Activated T-cell treated with anti-CD3 and anti-CD28 coated beads, Interleukin-2, amount 50 U/mL, for 4 hours (primary cell): ENCODE results near the gene SENP8. TPM values are rescaled to one million over a fixed set of nuclear protein-coding genes. Genes with fewer than 3 reads are reported as not detected.
A peak's percentile ranks its signal among the peaks of the same experiment; 100 is the strongest.

ENCODE experiments used
- ATAC-seq, 2 donors: fragments of 200-7000 bp; cut with Tn5 transposase; one replicate each; pipeline ENCODE4 v1.10.0; 2021
- DNase-seq: peaks from one replicate; pipeline ENCODE4 v3.0.0-alpha.2; 2020
- H3K27me3 Mint-ChIP-seq: one replicate; pipeline ENCODE4 v1.8.0; 2021; ENCODE audit warnings: low read depth, mixed read lengths
- H3K36me3 Mint-ChIP-seq: one replicate; pipeline ENCODE4 v1.8.0; 2022; ENCODE audit warnings: mixed read lengths; ENCODE audit not compliant: insufficient read depth
- H3K4me1 Mint-ChIP-seq: one replicate; pipeline ENCODE4 v1.8.0; 2021; ENCODE audit warnings: low read depth, mixed read lengths
- H3K4me3 Mint-ChIP-seq: one replicate; pipeline ENCODE4 v1.8.0; 2021; ENCODE audit warnings: mild to moderate bottlenecking, moderate library complexity, mixed read lengths
- H3K9me3 Mint-ChIP-seq: one replicate; pipeline ENCODE4 v1.8.0; 2021; ENCODE audit warnings: mixed read lengths
- total RNA-seq, 3 donors: library from RNA; stranded (reverse); gene quantifications; one replicate each; pipeline ENCODE4 v1.2.1, GENCODE V29; 2021

SENP8 gene
- total RNA-seq, 3 donors from 2014 or later, result 1.4 to 1.7 (median 1.5) TPM

DNA sequence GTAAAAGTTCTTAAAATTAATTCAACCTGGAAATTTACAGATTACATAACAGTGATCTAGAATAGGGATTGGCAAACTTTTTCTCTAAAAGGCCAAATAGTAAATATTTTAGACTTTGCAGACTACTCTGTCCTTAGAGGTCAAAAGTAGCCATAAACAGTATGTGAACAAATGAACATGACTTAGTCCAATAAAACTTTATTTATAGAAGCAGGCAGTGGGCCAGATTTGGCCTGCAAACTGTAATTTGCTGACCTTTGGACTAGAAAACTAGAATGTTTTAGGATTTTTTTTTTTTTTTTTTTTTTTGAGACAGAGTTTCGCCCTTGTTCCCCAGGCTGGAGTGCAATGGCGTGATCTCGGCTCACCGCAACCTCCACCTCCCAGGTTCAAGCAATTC, 12.1 kb downstream of the SENP8 start:
- no peaks in the 10 kb centered on the region for H3K4me1 Mint-ChIP-seq
- no peak for DNase-seq
- H3K9me3 Mint-ChIP-seq, result no peaks in the 10 kb centered on the region
- no peak for ATAC-seq
- H3K36me3 Mint-ChIP-seq, result no peaks in the 10 kb centered on the region
- no peak overlapping the region for H3K4me3 Mint-ChIP-seq
- H3K27me3 Mint-ChIP-seq, result no peaks in the 10 kb centered on the region

DNA sequence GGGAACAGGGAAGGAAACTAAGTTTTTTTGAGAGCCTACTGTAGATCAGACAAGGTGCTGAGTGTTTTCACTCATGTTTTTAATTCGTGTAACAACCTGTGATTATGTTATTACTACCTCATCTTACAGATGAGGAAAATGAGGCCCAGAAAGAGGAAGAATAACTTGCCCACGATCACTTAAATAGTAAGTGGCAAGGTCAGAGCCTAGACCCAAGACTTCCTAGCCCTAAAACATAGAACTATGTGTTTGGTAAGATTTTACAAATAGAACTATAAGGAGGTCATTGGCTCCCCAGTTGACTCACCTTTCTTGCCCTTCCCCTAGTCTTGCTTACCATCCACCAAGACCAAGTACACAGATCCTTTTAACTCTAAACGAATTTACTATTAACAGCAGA, 13.7 kb downstream of the SENP8 start:
- no peaks in the 10 kb centered on the region for H3K9me3 Mint-ChIP-seq
- DNase-seq (no peak), ATAC-seq (no peak)
- H3K27me3 Mint-ChIP-seq, result no peaks in the 10 kb centered on the region
- H3K36me3 Mint-ChIP-seq, result no peaks in the 10 kb centered on the region
- H3K4me3 Mint-ChIP-seq, result no peak overlapping the region
- no peaks in the 10 kb centered on the region for H3K4me1 Mint-ChIP-seq

DNA sequence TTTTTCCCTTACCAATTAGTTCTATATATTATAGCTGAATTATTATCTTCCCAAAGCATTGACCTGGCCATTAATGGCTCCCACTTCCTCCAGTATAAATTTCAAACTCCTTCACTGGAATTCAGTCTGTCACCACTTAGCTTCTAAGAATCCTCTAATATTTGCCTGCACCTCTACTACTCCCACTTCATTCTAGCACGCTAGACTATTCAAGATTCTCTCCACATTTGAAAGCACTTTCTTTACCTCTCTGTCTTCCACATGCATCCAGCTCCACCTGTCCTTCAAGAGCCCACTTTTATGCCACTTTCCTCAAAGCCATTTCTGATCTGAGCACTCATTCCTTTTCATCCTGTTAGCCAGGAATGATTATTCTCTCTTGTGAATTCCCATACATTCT, 15.0 kb downstream of the SENP8 start:
- H3K4me3 Mint-ChIP-seq, result no peak overlapping the region
- DNase-seq (no peak), ATAC-seq (no peak)
- H3K9me3 Mint-ChIP-seq, result no peaks in the 10 kb centered on the region
- no peaks in the 10 kb centered on the region for H3K4me1 Mint-ChIP-seq
- H3K36me3 Mint-ChIP-seq, result no peaks in the 10 kb centered on the region
- no peaks in the 10 kb centered on the region for H3K27me3 Mint-ChIP-seq

DNA sequence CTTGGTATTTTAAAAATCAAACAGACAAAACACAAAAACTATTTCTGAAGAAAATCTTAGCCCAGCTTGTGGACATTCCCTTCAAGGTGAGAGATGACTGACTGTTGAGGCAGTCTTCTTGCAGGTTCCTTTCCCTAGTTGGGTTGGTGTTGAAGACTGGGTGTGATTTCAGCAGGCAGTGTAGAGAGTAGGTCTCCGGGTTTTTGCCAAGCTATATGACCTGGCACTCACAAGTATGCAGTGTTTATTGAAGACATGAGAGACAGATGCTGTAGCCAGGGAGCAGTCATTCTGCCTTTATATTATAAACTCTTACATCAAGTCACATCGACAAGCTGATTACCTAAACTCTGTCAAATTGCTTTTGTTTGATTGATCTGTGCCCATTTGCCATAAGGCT, 17.5 kb downstream of the SENP8 start:
- Mint-ChIP-seq H3K36me3 (no peaks in the 10 kb centered on the region), H3K4me3 (no peak overlapping the region), H3K4me1 (no peaks in the 10 kb centered on the region), H3K27me3 (no peaks in the 10 kb centered on the region), H3K9me3 (no peaks in the 10 kb centered on the region)
- no peak for ATAC-seq
- no peak for DNase-seq

DNA sequence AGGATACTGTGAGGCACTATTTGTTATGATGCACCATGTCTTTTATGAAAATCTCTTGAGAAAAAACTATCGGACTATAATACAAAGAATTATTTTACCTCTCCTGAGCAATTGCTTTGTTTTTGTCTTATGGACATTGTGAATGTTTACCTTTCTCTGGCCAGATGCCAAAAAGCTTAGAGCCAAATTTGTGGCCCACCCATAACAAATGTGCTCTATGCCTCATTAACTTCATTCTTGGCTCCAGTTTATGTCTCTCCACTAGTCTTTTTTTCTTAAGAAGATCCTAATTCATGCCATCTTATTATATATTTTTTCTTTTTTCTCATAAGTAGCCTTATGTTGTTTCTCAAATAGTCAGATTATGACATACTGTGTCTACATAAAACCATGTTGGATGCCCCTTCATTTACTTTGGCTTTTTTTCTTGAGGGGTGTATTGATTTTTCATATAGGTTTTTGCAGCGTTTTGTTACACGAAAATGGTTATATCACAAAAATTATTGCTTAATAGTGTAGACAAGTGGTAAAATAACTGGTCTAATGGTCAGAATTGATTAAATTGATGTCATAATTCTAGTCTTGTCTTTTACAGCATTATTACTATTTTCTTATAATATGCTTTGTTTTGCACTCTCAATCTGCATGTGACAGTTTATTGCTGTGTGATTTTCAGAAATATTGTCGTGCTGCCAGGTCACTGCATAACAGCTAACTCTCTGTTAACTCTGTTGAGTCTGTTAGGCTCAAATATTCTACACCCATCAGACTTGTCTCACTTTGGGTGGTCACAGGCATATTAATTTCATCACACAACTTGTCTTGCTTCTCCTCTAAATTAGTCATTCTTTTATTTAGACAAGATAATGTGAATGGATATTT, 18.2 kb downstream of the SENP8 start:
- no peak for ATAC-seq
- H3K27me3 Mint-ChIP-seq, result no peaks in the 10 kb centered on the region
- no peaks in the 10 kb centered on the region for H3K4me1 Mint-ChIP-seq
- H3K36me3 Mint-ChIP-seq, result no peaks in the 10 kb centered on the region
- no peak overlapping the region for H3K4me3 Mint-ChIP-seq
- H3K9me3 Mint-ChIP-seq, result no peaks in the 10 kb centered on the region
- no peak for DNase-seq

DNA sequence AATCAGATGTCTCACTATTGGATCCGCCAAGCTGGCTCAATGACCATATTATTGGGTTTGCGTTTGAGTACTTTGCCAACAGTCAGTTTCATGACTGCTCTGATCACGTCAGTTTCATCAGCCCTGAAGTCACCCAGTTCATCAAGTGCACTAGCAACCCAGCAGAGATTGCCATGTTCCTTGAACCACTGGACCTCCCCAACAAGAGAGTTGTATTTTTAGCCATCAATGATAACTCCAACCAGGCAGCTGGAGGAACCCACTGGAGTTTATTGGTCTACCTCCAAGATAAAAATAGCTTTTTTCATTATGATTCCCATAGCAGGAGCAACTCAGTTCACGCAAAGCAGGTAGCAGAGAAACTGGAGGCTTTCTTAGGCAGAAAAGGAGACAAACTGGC, 21.5 kb downstream of the SENP8 start:
- H3K36me3 Mint-ChIP-seq, result no peaks in the 10 kb centered on the region
- H3K4me1 Mint-ChIP-seq, result no peaks in the 10 kb centered on the region
- DNase-seq (no peak), ATAC-seq (no peak)
- no peaks in the 10 kb centered on the region for H3K9me3 Mint-ChIP-seq
- H3K4me3 Mint-ChIP-seq, result no peak overlapping the region
- no peaks in the 10 kb centered on the region for H3K27me3 Mint-ChIP-seq

DNA sequence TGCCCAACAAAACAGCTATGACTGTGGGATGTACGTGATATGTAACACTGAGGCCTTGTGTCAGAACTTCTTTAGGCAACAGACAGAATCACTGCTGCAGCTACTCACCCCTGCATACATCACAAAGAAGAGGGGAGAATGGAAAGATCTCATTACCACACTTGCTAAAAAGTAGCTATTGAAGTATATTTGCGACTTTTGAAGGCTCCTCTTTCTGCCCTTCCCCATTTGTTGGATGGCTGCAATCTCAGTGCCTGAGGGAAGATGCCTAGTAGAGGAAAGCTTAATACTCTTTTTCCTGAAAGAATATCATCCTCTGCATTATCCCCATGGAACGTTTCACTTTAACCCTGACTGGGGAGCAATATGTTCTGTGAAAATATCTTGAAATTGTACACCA, 21.9 kb downstream of the SENP8 start:
- H3K9me3 Mint-ChIP-seq, result no peaks in the 10 kb centered on the region
- no peak overlapping the region for H3K4me3 Mint-ChIP-seq
- no peaks in the 10 kb centered on the region for H3K36me3 Mint-ChIP-seq
- ATAC-seq (no peak), DNase-seq (no peak)
- no peaks in the 10 kb centered on the region for H3K27me3 Mint-ChIP-seq
- H3K4me1 Mint-ChIP-seq, result no peaks in the 10 kb centered on the region

DNA sequence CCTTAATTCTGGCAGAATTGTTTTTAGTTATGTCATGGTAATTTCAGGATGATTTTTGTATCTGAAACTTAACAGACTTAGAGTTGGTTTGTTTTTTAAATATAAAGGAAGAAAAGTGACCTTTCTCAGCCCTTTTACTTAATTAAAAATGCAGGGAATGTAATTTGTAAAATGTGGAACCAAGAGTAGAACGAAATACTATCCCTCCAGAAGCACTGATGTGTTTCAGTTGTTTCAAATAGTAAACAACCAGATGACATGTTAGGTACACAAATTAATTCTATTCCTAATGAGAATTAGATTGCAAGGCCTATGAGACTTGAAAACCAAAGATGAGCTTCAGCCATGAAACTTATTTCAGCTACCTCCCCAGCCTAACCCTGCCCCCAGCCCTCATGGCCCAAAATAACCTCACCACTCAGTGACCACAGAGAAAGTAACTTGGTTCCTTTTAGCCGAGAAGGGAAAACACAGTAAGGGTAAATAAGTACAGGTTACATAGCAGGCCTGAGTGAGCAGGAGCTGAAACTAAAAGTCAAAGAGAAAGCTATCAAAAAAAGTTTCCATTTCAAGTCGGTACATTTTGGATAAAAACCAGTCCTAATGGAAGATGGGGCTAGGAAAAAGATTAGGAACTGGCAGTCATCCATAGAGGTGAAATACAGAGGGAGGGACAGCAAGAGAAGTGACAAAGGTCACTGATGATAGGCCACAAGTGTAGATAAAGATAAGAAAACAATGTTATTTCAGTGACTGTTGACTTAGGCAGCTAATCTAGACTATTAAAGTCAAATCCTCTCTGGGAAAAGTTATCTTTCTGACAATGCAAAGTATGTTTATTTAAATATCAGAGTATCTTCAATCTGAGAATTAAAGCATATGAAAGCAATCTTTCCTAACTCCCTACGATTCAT, 23.2 kb downstream of the SENP8 start:
- H3K27me3 Mint-ChIP-seq, result no peaks in the 10 kb centered on the region
- no peaks in the 10 kb centered on the region for H3K4me1 Mint-ChIP-seq
- H3K36me3 Mint-ChIP-seq, result no peaks in the 10 kb centered on the region
- no peaks in the 10 kb centered on the region for H3K9me3 Mint-ChIP-seq
- no peak for DNase-seq
- no peak overlapping the region for H3K4me3 Mint-ChIP-seq
- no peak for ATAC-seq

DNA sequence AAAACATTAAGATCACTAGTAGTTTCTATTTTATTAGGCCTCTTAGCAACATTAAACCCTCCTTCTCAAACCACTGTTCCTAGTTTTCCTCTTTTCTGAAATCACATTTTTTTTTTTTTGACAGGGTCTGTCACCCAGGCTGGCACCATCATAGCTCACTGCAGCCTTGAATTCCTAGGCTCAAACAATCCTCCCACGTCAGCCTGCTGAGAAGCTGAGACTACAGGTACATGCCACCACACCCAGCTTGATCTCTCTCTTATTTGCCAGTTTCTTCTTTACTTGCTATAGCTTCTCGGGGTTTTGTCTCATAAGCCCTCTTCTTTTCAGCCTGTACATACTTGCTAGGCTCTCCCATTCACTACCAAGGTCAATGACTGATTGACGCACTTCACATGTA, 28.0 kb downstream of the SENP8 start:
- no peak overlapping the region for H3K4me3 Mint-ChIP-seq
- H3K9me3 Mint-ChIP-seq, result no peaks in the 10 kb centered on the region
- H3K27me3 Mint-ChIP-seq, result no peaks in the 10 kb centered on the region
- H3K4me1 Mint-ChIP-seq, result no peaks in the 10 kb centered on the region
- no peaks in the 10 kb centered on the region for H3K36me3 Mint-ChIP-seq
- no peak for DNase-seq
- no peak for ATAC-seq

DNA sequence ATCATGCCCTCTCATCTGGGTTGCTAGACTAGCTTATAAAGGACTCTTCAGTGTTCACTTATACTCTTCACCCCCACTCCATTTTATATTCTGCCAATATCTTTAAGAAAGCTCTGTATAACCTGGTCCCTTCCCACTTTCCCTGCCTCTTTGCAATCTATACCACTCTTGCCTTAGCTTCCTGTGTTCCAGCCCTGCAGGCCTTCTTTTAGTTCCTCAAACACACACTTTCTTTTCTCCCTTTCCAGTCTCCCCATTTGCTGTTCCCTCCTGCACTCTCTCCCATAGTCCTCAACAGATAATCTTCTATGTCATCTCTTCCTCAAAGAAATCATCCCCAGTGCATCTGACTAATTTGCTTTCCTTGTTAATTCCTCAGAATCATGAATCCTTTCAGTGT, 28.7 kb downstream of the SENP8 start:
- Mint-ChIP-seq H3K36me3 (no peaks in the 10 kb centered on the region), H3K9me3 (no peaks in the 10 kb centered on the region), H3K4me1 (no peaks in the 10 kb centered on the region), H3K4me3 (no peak overlapping the region), H3K27me3 (no peaks in the 10 kb centered on the region)
- no peak for ATAC-seq
- DNase-seq, result no peak

DNA sequence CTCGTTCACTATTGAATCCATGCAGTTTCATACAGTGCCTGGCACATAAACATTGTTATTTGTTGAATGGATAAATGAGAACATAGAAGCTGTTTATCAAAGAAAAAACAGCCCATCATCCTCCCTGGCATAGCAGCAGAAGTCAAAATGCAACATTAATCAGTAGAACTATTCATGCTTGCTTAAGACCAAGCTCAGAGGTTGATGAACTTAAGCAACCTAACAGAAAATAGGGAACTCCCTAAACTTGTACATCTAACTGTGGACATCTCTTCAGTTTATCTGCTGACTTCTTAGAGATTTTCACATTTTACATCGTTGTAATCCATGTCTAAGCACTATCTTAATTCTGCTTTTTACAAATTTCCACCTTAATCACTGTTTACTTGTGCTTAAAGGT, 29.2 kb downstream of the SENP8 start:
- H3K27me3 Mint-ChIP-seq, result no peaks in the 10 kb centered on the region
- H3K4me3 Mint-ChIP-seq, result no peak overlapping the region
- no peak for ATAC-seq
- H3K4me1 Mint-ChIP-seq, result no peaks in the 10 kb centered on the region
- DNase-seq, result no peak
- H3K9me3 Mint-ChIP-seq, result no peaks in the 10 kb centered on the region
- no peaks in the 10 kb centered on the region for H3K36me3 Mint-ChIP-seq

DNA sequence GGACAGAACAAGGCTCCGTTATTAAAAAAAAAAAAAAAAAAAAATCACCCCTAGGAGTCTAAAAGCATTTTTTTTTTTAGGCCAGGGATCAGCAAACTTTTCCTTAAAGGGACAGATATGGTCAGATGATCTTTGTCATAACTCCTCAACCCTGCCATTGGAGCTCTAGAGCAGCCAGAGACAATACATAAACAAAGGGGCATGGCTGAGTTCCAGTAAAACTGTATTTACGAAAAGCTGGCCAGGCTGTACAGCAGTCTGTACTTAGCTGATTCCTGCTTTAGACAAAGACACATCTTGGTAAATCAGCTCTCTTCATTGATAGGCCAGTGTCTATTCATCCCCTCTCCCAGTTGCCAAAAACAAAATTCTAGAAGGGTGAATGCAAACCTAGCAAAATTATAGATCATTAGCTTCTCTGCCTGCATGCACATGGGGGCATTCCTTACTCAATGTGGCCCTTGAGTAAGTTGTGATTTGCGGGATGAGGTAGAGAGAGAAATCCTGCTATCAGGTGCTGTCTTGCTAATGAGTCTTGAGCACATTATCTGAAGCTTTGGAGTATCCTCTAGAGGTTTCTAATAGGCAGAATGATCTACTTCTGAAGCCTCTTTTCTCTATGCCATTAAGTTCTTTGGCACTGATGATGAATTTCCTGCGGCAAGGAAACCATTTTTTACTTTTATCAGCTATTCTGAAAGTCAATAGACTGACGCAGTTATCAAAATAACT, 35.2 kb downstream of the SENP8 start:
- Mint-ChIP-seq H3K27me3 (no peaks in the 10 kb centered on the region), H3K4me3 (no peak overlapping the region), H3K9me3 (no peaks in the 10 kb centered on the region), H3K36me3 (no peaks in the 10 kb centered on the region), H3K4me1 (peaks cover 2% of the 10 kb centered on the region)
- ATAC-seq (no peak), DNase-seq (no peak)

DNA sequence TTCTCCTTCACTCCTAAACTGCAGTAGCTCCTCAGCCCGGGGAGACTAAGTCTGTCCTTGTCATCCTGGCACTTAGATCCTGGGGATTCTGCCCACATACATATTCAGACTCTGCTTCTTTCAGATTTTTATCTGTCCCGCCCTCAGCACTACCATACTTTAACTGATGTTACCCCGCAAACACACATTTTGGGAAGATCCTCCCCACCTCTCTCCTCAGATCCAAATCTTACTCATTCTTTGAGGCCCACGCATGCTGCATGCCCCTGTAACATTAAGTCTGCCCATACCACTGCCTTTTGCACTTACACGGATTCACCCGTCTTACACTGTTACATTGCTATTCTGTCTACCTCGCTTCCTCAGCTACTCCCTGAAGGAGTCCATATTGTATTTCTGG, 36.1 kb downstream of the SENP8 start:
- H3K27me3 Mint-ChIP-seq, result no peaks in the 10 kb centered on the region

DNA sequence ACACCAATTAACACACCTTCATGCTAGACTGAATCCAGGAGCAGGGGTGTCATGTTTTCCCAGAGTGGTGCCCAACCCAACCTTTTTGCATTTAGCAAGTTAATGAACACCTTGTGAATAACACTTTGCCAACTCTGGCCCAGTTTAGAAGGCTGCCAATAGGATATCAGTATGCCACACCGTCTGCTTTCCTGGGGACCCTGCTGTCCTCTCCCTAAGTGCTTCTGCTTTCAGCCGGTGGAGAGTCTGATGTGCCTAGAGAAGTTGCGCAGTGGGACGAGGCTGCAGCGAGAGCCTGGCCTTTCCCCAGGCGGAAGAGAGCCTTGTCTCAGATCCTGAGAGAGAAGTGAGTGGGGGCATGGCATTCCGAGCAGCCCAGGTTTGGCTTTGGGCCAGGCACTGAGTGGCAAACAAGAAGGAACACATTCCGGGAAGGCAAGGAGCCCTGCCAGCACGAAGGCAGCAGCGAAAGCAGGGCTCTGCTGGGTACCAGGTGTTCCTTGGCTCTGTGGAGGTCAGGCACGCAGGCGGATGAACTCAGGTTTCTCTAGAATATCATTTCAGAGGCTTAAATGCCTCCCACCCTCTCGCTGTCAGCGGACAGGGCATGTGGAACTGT, 36.9 kb downstream of the SENP8 start:
- Mint-ChIP-seq H3K9me3 (no peaks in the 10 kb centered on the region), H3K27me3 (no peaks in the 10 kb centered on the region), H3K4me1 (peaks cover 2% of the 10 kb centered on the region), H3K4me3 (peak overlapping the region; percentile 77), H3K36me3 (no peaks in the 10 kb centered on the region)
- ATAC-seq (no peak), DNase-seq (no peak)

More for the DNA sequence above, 36.1 kb downstream of the SENP8 start:
- Mint-ChIP-seq H3K9me3 (no peaks in the 10 kb centered on the region), H3K4me3 (no peak overlapping the region), H3K4me1 (peaks cover 2% of the 10 kb centered on the region), H3K36me3 (no peaks in the 10 kb centered on the region)
- DNase-seq, result no peak
- ATAC-seq, result no peak
